ENCODE results near the gene TSPAN15.

Gene TSPAN15

GRCh38 chr10:69464401-69464800 lies 13.1 kb downstream of the TSPAN15 start:
- no peak for DNase-seq (ENCODE audit: insufficient read length, low spot score)
- no peak for FAIRE-seq

- DNase-seq (ENCODE audit: insufficient read length, low spot score) (no peak), FAIRE-seq (no peak)
Measured at GRCh38 chr10:69464801-69465401, 13.6 kb downstream of the TSPAN15 start.

- no peak for FAIRE-seq
- DNase-seq (ENCODE audit: insufficient read length, low spot score), result no peak
Measured at GRCh38 chr10:69465457-69466157, 14.3 kb downstream of the TSPAN15 start.

GRCh38 chr10:69466158-69466490 lies 14.9 kb downstream of the TSPAN15 start:
- no peak for FAIRE-seq

GRCh38 chr10:69466689-69467088 lies 15.4 kb downstream of the TSPAN15 start:
- FAIRE-seq (no peak), DNase-seq (ENCODE audit: insufficient read length, low spot score) (no peak)

More at GRCh38 chr10:69466158-69466490, 14.9 kb downstream of the TSPAN15 start:
- no peak for DNase-seq (ENCODE audit: insufficient read length, low spot score)

GRCh38 chr10:69467928-69468750 lies 16.9 kb downstream of the TSPAN15 start:
- FAIRE-seq, result no peak
- no peak for DNase-seq (ENCODE audit: insufficient read length, low spot score)

- no peak for FAIRE-seq
- no peak for DNase-seq (ENCODE audit: insufficient read length, low spot score)
Measured at GRCh38 chr10:69468751-69469089, 17.5 kb downstream of the TSPAN15 start.

GRCh38 chr10:69469976-69470375 lies 18.7 kb downstream of the TSPAN15 start:
- FAIRE-seq, result no peak
- DNase-seq (ENCODE audit: insufficient read length, low spot score), result no peak

- no peak for DNase-seq (ENCODE audit: insufficient read length, low spot score)
- no peak for FAIRE-seq
Measured at GRCh38 chr10:69470463-69471384, 19.5 kb downstream of the TSPAN15 start.

GRCh38 chr10:69472142-69472541 lies 20.9 kb downstream of the TSPAN15 start:
- FAIRE-seq, result no peak

GRCh38 chr10:69472544-69472943 lies 21.3 kb downstream of the TSPAN15 start:
- DNase-seq (ENCODE audit: insufficient read length, low spot score) (no peak), FAIRE-seq (no peak)

More at GRCh38 chr10:69472142-69472541, 20.9 kb downstream of the TSPAN15 start:
- no peak for DNase-seq (ENCODE audit: insufficient read length, low spot score)

- DNase-seq (ENCODE audit: insufficient read length, low spot score), result no peak
- FAIRE-seq, result no peak
Measured at GRCh38 chr10:69473304-69473990, 22.2 kb downstream of the TSPAN15 start.

- DNase-seq (ENCODE audit: insufficient read length, low spot score), result peak; percentile 63
- no peak for FAIRE-seq
Measured at GRCh38 chr10:69474742-69475432, 23.6 kb downstream of the TSPAN15 start.

- no peak for FAIRE-seq
- no peak for DNase-seq (ENCODE audit: insufficient read length, low spot score)
Measured at GRCh38 chr10:69475433-69475830, 24.2 kb downstream of the TSPAN15 start.

GRCh38 chr10:69477968-69478597 lies 26.8 kb downstream of the TSPAN15 start:
- FAIRE-seq, result no peak

GRCh38 chr10:69479240-69480067 lies 28.2 kb downstream of the TSPAN15 start:
- FAIRE-seq (no peak), DNase-seq (ENCODE audit: insufficient read length, low spot score) (no peak)

More at GRCh38 chr10:69477968-69478597, 26.8 kb downstream of the TSPAN15 start:
- DNase-seq (ENCODE audit: insufficient read length, low spot score), result no peak

- no peak for DNase-seq (ENCODE audit: insufficient read length, low spot score)
- no peak for FAIRE-seq
Measured at GRCh38 chr10:69480068-69480412, 28.8 kb downstream of the TSPAN15 start.

GRCh38 chr10:69481305-69481704 lies 30.0 kb downstream of the TSPAN15 start:
- peak; percentile 9 for FAIRE-seq
- DNase-seq (ENCODE audit: insufficient read length, low spot score), result no peak
